Measurements from ENCODE around the gene CCT5. TPM values are rescaled to one million over a fixed set of nuclear protein-coding genes. Genes with fewer than 3 reads are reported as not detected.
A peak's percentile ranks its signal among the peaks of the same experiment; 100 is the strongest.

The CCT5 gene
- total and polyA plus RNA-seq, 4 experiments from 2014 or later: 92.7 to 236 (median 148) TPM

DNA sequence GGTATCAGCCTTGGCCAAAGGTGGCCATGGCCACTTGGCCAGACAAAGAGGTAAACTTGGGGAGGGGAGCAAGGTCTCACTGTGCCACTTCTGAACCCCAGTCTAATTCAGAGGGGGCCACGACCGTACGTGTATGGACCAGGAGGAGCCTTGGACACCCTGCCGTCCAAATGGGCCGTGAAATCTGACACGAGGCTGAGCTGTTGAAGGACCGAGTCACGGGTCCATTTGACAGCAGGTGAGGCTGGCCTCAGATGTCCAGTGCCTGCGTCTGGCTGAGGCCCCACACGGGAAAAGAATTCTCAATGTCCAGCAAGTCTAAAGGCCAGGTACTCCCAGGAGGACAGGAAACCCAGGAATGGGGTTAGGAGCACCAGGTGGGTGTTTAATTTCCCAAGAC is 39.9 kb downstream of the CCT5 start:
- Mint-ChIP-seq H3K9me3 (peaks cover 0 to 2% (median 0%) of the 10 kb centered on the region in 8 donors), H3K36me3 (no peaks in the 10 kb centered on the region), H3K27ac (no peak overlapping the region), H3K27me3 (peaks cover 0 to 1% of the 10 kb centered on the region in 2 donors), H3K4me1 (peaks cover 2 to 10% (median 4%) of the 10 kb centered on the region in 4 donors), H3K4me3 (no peak overlapping the region)
- Histone ChIP-seq H3K9me3 (ENCODE audit: control insufficient read depth in 1 of 2, low read length in 2 of 2) (no peaks in the 10 kb centered on the region), H3K4me1 (ENCODE audit: insufficient read depth, low read length) (no peaks in the 10 kb centered on the region), H3K27me3 (ENCODE audit: insufficient read depth, low read length) (no peaks in the 10 kb centered on the region), H3K4me3 (ENCODE audit: low read length in 2 of 2) (no peak overlapping the region), H3K27ac (ENCODE audit: low read depth, low read length) (no peak overlapping the region), H3K36me3 (ENCODE audit: insufficient read depth, low read length) (no peaks in the 10 kb centered on the region)
- intact Hi-C loops (cut with micrococcal nuclease): no loop called here
- ChIA-PET POLR2A (ENCODE audit: partially characterized antibody) (no interaction called here), CTCF (ENCODE audit: partially characterized antibody) (interaction anchor here (1.1 kb wide), 1 partner anchor 133 kb away, joined by 4 read pairs; no protein-coding TSS in a partner anchor)
- DNase-seq: no peak

DNA sequence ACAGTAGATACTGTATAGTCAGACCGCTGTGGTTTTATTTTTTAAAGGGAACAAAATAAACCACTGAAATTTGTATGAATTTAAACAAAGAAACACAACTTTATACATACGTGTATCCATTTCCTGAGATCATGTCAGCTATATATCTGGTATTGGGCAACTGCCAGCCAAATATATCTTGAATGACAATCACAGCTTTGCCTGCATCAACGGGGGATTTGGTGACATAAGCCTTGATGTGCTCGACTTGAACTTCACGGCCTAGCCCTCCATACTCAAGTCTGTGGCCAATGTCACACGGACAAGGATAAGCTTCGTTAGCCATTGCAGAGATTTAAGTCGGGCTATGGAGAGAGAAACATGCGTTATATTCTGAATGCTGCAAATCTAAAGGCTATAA is 40.4 kb downstream of the CCT5 start:
- no peaks in the 10 kb centered on the region for H3K36me3 ChIP-seq (ENCODE audit: insufficient read depth, low read length)
- H3K4me1 ChIP-seq (ENCODE audit: insufficient read depth, low read length): no peaks in the 10 kb centered on the region
- ChIA-PET CTCF (ENCODE audit: partially characterized antibody) (no interaction called here), POLR2A (ENCODE audit: partially characterized antibody) (no interaction called here)
- Mint-ChIP-seq H3K36me3 (no peaks in the 10 kb centered on the region), H3K4me1 (peaks cover 2 to 10% (median 4%) of the 10 kb centered on the region in 4 donors), H3K4me3 (no peak overlapping the region), H3K27ac (no peak overlapping the region), H3K9me3 (peaks cover 0 to 2% (median 0%) of the 10 kb centered on the region in 8 donors), H3K27me3 (peaks cover 0 to 1% of the 10 kb centered on the region in 2 donors)
- no peak for DNase-seq
- H3K27ac ChIP-seq (ENCODE audit: low read depth, low read length): no peak overlapping the region
- H3K27me3 ChIP-seq (ENCODE audit: insufficient read depth, low read length): no peaks in the 10 kb centered on the region
- no peak overlapping the region for H3K4me3 ChIP-seq (ENCODE audit: low read length in 2 of 2)
- intact Hi-C loops (cut with micrococcal nuclease): no loop called here
- H3K9me3 ChIP-seq (ENCODE audit: control insufficient read depth in 1 of 2, low read length in 2 of 2): no peaks in the 10 kb centered on the region

DNA sequence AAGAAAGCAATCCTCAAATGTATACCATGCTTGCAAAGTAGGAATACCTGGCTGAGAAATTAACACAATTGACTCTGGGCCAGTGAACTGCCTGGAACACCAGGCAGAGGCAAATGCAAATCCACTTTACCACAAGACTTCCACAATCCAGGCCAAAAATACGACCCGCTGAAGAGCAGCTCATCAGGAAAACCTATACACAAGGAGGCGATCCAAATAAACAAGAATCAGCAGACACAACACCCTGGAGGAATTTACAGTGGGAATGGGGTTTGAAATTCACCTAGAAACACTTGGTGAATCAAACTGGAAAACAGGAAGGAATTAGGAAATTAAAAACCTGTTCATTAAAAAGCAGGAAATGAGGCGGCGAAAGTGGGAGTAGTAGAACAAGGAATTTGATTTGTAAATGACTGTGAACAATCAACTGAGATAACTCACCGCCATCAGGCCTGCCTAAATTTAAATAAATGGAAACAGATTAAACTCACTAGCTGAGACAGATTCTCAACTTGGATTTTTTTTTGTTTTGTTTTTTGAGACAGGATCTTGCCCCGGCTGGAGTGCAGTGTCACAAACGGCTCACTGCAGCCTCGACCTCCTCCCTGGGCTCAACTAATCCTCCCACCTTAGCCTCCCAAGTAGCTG is 41.7 kb downstream of the CCT5 start:
- Mint-ChIP-seq H3K4me1 (peaks cover 2 to 7% (median 3%) of the 10 kb centered on the region in 4 donors), H3K36me3 (no peaks in the 10 kb centered on the region), H3K4me3 (no peak overlapping the region), H3K9me3 (peaks cover 0 to 2% (median 0%) of the 10 kb centered on the region in 8 donors), H3K27me3 (peaks cover 2 to 3% of the 10 kb centered on the region in 2 donors), H3K27ac (no peak overlapping the region)
- no peaks in the 10 kb centered on the region for H3K27me3 ChIP-seq (ENCODE audit: insufficient read depth, low read length)
- DNase-seq: no peak
- ChIA-PET POLR2A (ENCODE audit: partially characterized antibody) (no interaction called here), CTCF (ENCODE audit: partially characterized antibody) (interaction anchor here (1.9 kb wide), 1 partner anchor 8 kb away, joined by 11 read pairs; no protein-coding TSS in a partner anchor)
- H3K27ac ChIP-seq (ENCODE audit: low read depth, low read length): no peak overlapping the region
- no peaks in the 10 kb centered on the region for H3K9me3 ChIP-seq (ENCODE audit: control insufficient read depth in 1 of 2, low read length in 2 of 2)
- H3K4me1 ChIP-seq (ENCODE audit: insufficient read depth, low read length): no peaks in the 10 kb centered on the region
- no peak overlapping the region for H3K4me3 ChIP-seq (ENCODE audit: low read length in 2 of 2)
- intact Hi-C loops (cut with micrococcal nuclease): no loop called here
- no peaks in the 10 kb centered on the region for H3K36me3 ChIP-seq (ENCODE audit: insufficient read depth, low read length)

DNA sequence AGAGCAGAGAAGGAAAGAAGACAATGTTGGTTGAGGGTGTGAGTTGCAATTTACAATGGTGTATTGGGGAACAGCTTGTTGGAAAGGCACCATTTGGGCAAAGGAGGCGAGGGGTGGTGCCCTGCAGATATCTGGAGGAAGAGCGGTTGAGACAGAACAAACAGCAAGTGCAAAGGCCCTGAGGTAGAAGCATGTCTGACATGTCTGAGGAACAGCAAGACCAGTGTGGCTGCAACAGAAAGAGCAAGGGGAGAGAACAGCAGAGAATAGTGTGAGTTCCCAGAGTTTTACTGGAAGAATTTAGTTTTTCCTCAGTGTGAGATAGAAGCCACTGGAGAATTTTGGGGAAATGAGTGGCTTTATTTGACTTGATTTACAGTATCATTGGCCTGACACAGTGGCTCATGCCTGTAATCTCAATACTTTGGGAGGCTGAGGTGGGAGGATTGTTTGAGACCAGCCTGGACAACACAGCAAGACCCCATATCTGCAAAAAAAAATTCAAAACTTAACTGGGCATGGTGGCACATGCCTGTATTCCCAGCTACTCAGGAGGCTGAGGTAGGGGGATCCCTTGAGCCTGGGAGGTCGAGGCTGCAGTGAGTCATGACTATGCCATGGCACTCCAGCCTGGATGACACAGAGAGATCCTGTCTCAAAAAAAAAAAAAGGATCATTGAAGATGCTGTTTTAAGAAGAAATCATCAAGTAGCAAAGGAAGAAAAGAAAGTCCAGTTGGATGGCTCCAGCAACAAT is 44.0 kb downstream of the CCT5 start:
- no peak for DNase-seq
- Histone ChIP-seq H3K4me3 (ENCODE audit: low read length in 2 of 2) (no peak overlapping the region), H3K9me3 (ENCODE audit: control insufficient read depth in 1 of 2, low read length in 2 of 2) (no peaks in the 10 kb centered on the region), H3K27ac (ENCODE audit: low read depth, low read length) (no peak overlapping the region), H3K36me3 (ENCODE audit: insufficient read depth, low read length) (no peaks in the 10 kb centered on the region), H3K27me3 (ENCODE audit: insufficient read depth, low read length) (no peaks in the 10 kb centered on the region), H3K4me1 (ENCODE audit: insufficient read depth, low read length) (no peaks in the 10 kb centered on the region)
- H3K9me3 Mint-ChIP-seq: peaks cover 0 to 3% (median 0%) of the 10 kb centered on the region in 8 donors
- POLR2A ChIA-PET (ENCODE audit: partially characterized antibody): no interaction called here
- H3K27me3 Mint-ChIP-seq: peaks cover 2 to 3% of the 10 kb centered on the region in 2 donors
- H3K36me3 Mint-ChIP-seq: no peaks in the 10 kb centered on the region
- CTCF ChIA-PET (ENCODE audit: partially characterized antibody): interaction anchor here (1.6 kb wide), 1 partner anchor 10 kb away, joined by 6 read pairs; no protein-coding TSS in a partner anchor
- peak overlapping the region in 1 of 7 donors; percentile 30 for H3K27ac Mint-ChIP-seq
- intact Hi-C loops (cut with micrococcal nuclease): no loop called here
- H3K4me3 Mint-ChIP-seq: no peak overlapping the region
- H3K4me1 Mint-ChIP-seq: no peaks in the 10 kb centered on the region

DNA sequence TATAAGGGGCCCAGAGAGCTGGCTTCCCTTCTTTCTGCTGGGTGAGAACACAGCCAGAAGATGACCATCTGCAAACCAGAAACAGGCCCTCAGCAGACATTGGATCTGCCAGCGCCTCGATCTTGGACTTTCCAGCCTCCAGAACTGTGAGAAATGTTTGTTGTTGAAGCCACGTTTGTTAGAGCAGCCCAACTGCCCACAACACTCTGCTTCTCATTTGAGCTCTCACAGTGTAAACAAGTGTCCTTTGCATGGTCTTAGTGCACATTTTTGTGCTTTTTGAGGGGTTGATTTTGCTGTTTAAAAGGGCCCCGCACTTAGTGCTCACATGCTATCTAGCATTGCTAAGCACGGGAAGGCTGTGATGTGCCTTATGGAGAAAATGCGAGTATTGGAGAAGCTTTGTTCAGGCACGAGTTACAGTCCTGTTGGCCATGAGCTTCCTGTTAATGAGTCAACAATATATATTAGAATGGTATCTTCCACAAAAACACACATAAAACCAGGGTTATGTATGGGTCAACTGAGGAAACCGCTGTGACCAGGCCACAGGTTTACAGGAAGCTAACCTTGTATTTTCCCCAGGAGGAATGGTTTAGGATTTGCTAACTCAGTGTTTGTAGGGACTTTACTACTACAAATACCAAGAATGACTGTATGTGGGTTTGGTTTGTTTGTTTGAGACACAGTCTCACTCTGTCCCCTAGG is 45.7 kb downstream of the CCT5 start:
- no peaks in the 10 kb centered on the region for H3K4me1 Mint-ChIP-seq
- no peak for DNase-seq
- intact Hi-C loops (cut with micrococcal nuclease): no loop called here
- Histone ChIP-seq H3K4me3 (ENCODE audit: low read length in 2 of 2) (no peak overlapping the region), H3K27me3 (ENCODE audit: insufficient read depth, low read length) (no peaks in the 10 kb centered on the region), H3K9me3 (ENCODE audit: control insufficient read depth in 1 of 2, low read length in 2 of 2) (no peaks in the 10 kb centered on the region), H3K36me3 (ENCODE audit: insufficient read depth, low read length) (no peaks in the 10 kb centered on the region), H3K4me1 (ENCODE audit: insufficient read depth, low read length) (no peaks in the 10 kb centered on the region), H3K27ac (ENCODE audit: low read depth, low read length) (no peak overlapping the region)
- H3K27me3 Mint-ChIP-seq: peaks cover 2% of the 10 kb centered on the region in 2 donors
- CTCF ChIA-PET (ENCODE audit: partially characterized antibody): interaction anchor here (0.8 kb wide), 1 partner anchor 12 kb away, joined by 3 read pairs; no protein-coding TSS in a partner anchor
- H3K4me3 Mint-ChIP-seq: no peak overlapping the region
- POLR2A ChIA-PET (ENCODE audit: partially characterized antibody): no interaction called here
- H3K9me3 Mint-ChIP-seq: peaks cover 0 to 3% (median 0%) of the 10 kb centered on the region in 8 donors
- peak overlapping the region in 1 of 7 donors; percentile 29 for H3K27ac Mint-ChIP-seq
- no peaks in the 10 kb centered on the region for H3K36me3 Mint-ChIP-seq

DNA sequence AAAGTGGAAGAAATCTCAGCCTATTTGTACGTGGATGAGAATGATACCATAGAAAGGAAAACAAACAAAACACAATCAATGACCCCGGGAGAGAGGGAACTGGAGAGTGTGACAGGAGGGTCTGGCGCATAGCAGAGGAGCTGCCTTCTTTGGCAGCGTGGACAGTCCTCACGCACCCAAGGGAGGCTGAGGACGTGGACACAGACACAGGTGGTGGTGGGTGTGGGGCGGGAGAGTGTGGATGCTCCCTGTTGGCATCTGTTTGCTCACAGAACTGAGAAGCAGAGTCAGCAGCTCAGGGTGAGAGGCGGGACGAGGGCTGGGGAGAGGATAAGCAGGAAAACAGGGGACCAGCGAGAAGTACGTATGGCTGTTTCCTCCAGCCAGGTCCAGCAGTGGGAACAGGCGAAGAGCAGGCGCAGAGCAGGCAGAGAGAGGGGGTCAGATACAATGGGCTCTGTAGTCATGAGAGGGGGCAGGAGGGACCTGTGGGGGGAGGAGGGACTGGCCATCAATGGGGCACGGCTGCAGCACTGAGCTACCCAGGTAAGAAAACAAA is 47.6 kb downstream of the CCT5 start:
- Mint-ChIP-seq H3K9me3 (peaks cover 0 to 3% (median 0%) of the 10 kb centered on the region in 8 donors), H3K27me3 (peaks cover 2% of the 10 kb centered on the region in 2 donors), H3K4me1 (no peaks in the 10 kb centered on the region), H3K4me3 (no peak overlapping the region), H3K27ac (no peak overlapping the region), H3K36me3 (no peaks in the 10 kb centered on the region)
- ChIA-PET POLR2A (ENCODE audit: partially characterized antibody) (no interaction called here), CTCF (ENCODE audit: partially characterized antibody) (no interaction called here)
- DNase-seq: no peak
- intact Hi-C loops (cut with micrococcal nuclease): no loop called here
- H3K27me3 ChIP-seq (ENCODE audit: insufficient read depth, low read length): no peaks in the 10 kb centered on the region
- H3K9me3 ChIP-seq (ENCODE audit: control insufficient read depth in 1 of 2, low read length in 2 of 2): no peaks in the 10 kb centered on the region
- no peaks in the 10 kb centered on the region for H3K36me3 ChIP-seq (ENCODE audit: insufficient read depth, low read length)
- no peaks in the 10 kb centered on the region for H3K4me1 ChIP-seq (ENCODE audit: insufficient read depth, low read length)
- no peak overlapping the region for H3K4me3 ChIP-seq (ENCODE audit: low read length in 2 of 2)
- no peak overlapping the region for H3K27ac ChIP-seq (ENCODE audit: low read depth, low read length)

DNA sequence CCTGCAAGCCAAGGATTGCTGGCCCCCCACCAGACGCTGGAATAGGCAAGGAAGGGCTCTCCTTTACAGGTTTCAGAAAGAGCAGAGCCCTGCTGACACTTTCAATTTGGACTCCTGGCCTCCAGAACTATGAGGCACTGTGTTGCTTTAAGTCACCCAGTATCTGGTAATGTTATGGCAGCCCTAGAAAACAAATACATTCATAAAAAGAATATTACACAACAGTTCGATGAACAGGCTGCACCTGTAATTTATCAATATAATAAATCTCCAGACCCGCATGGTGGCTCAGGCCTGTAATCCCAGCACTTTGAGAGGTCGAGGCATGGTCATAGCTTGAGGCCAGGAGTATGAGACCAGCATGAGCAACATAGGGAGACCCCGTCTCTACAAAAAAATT is 50.2 kb downstream of the CCT5 start:
- POLR2A ChIA-PET (ENCODE audit: partially characterized antibody): no interaction called here
- intact Hi-C loops (cut with micrococcal nuclease): no loop called here

More for the DNA sequence above, 50.2 kb downstream of the CCT5 start:
- no peak overlapping the region for H3K27ac Mint-ChIP-seq
- Histone ChIP-seq H3K36me3 (ENCODE audit: insufficient read depth, low read length) (no peaks in the 10 kb centered on the region), H3K4me1 (ENCODE audit: insufficient read depth, low read length) (no peaks in the 10 kb centered on the region), H3K27me3 (ENCODE audit: insufficient read depth, low read length) (no peaks in the 10 kb centered on the region), H3K27ac (ENCODE audit: low read depth, low read length) (no peak overlapping the region), H3K9me3 (ENCODE audit: control insufficient read depth in 1 of 2, low read length in 2 of 2) (no peaks in the 10 kb centered on the region), H3K4me3 (ENCODE audit: low read length in 2 of 2) (no peak overlapping the region)
- H3K27me3 Mint-ChIP-seq: peaks cover 2% of the 10 kb centered on the region in 2 donors
- H3K9me3 Mint-ChIP-seq: peaks cover 0 to 1% (median 0%) of the 10 kb centered on the region in 8 donors
- DNase-seq: no peak
- CTCF ChIA-PET (ENCODE audit: partially characterized antibody): no interaction called here
- no peak overlapping the region for H3K4me3 Mint-ChIP-seq
- no peaks in the 10 kb centered on the region for H3K4me1 Mint-ChIP-seq
- H3K36me3 Mint-ChIP-seq: no peaks in the 10 kb centered on the region
